A549 treated with DMSO at 1 μM for 4 hours (cell line): ENCODE measurements around the gene ZC3H10. TPM values are rescaled to one million over a fixed set of nuclear protein-coding genes. Genes with fewer than 3 reads are reported as not detected.

ENCODE experiments used
- total RNA-seq: library from RNA; stranded (reverse); fragments of 200-300 nt; extraction: Qiagen RNA extraction; gene quantifications from 5 replicates; pipeline ENCODE4 v1.2.3, GENCODE V29; 2022; ENCODE audit warnings: low read depth

The ZC3H10 gene, protein sequence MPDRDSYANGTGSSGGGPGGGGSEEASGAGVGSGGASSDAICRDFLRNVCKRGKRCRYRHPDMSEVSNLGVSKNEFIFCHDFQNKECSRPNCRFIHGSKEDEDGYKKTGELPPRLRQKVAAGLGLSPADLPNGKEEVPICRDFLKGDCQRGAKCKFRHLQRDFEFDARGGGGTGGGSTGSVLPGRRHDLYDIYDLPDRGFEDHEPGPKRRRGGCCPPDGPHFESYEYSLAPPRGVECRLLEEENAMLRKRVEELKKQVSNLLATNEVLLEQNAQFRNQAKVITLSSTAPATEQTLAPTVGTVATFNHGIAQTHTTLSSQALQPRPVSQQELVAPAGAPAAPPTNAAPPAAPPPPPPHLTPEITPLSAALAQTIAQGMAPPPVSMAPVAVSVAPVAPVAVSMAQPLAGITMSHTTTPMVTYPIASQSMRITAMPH
- 2.4 to 3.5 TPM (median 2.9 TPM) in 5 replicates for total RNA-seq

GRCh38 chr12:56117778-56118687, at the start of gene ZC3H10:
ZC3H10 (plus strand) TSS chr12:56118266; CDS start chr12:56120563, 2,297 bp downstream.

DNA sequence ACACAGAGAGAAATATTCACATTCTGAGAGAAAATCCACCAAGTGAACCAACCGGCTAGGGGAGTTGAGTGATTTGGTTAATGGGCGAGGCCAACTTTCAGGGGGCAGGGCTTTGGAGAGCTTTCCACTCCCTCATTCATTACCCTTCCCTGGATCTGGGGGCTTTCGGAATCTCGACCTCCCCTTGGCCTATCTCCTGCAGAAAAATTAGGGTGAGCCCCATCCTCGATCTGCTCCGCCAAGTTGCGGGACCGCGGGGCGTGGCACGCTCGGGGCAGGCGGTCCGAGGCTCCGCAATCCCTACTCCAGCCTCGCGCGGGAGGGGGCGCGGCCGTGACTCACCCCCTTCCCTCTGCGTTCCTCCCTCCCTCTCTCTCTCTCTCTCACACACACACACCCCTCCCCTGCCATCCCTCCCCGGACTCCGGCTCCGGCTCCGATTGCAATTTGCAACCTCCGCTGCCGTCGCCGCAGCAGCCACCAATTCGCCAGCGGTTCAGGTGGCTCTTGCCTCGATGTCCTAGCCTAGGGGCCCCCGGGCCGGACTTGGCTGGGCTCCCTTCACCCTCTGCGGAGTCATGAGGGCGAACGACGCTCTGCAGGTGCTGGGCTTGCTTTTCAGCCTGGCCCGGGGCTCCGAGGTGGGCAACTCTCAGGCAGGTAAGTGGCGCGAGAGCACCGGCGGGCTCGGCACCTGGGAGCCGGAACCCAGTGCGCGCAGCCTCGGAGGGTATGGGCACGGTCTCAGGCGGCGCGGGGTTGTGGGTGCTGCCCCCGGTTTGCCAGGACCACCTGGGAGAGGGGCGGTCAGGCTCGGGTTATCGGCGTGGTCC, 38.1 kb upstream of the ZC3H10 start, which contains the start of gene ERBB3:
Gene ERBB3 (plus strand): TSS at position 443 of the 833 bp plus-strand sequence. CDS start 136 bp downstream, at position 579.

DNA sequence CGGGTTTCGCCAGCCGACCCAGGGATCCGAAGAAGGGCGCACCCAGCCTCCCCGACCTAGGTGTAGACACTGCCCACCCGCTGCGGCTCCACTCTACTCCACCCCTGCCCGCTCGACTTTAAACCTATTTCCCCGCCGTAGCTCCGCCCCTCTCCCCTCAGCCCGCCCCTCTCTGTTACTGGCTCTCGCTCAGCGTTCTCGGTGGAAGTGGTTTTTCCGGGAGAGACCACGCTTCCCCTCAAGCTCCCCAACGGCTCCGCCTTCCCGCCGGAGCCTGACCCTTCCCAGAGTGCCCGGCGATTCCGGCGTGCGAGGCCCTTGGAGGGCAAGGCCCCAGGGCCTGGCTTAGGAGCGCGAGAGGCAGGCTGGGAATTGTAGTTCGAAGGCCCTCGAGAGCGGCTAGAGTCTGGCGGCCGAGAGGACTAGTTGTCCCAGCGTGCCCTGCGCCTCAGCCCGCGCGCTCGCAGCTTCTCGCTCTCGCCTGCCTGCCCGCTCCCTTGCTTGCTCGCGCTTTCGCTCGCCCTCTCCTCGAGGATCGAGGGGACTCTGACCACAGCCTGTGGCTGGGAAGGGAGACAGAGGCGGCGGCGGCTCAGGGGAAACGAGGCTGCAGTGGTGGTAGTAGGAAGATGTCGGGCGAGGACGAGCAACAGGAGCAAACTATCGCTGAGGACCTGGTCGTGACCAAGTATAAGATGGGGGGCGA, 13.8 kb upstream of the ZC3H10 start, which contains the start of gene PA2G4:
Gene PA2G4 (plus strand): TSS at position 451 of the 706 bp plus-strand sequence. CDS start 179 bp downstream, at position 630.

GRCh38 chr12:56116267-56117081, 1.6 kb upstream of the ZC3H10 start, which contains the start of gene RPL41:
RPL41 (plus strand) TSS chr12:56116633.

DNA sequence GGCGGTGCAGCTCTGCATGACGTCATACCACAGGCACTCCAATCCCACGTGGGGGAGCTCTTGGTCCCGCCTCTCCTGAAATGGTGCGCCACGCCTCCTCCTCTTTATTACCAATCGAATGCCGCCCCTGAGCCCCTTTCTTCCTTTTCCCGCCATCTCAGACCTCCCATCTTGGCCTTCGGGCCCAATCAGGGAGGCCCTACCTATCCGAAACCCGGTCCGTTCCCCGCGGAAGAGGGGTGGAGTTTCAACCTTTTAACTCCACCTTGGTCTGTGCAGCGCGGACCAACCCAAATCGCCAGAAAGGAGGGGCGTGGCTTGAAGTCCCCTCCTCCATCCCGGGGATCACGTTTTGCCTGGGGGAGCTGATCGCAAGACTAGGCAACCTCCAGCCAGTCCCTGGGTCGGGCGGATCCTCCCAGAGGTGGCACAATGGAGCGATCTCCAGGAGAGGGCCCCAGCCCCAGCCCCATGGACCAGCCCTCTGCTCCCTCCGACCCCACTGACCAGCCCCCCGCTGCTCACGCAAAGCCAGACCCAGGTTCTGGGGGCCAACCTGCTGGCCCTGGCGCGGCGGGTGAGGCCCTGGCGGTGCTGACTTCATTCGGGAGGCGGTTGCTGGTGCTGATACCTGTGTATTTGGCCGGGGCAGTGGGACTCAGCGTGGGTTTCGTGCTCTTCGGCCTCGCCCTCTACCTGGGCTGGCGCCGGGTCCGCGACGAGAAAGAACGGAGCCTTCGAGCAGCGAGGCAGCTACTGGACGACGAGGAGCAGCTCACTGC, 10.0 kb downstream of the ZC3H10 start, which contains the start of gene ESYT1:
Gene ESYT1 (plus strand): TSS at position 380 of the 782 bp plus-strand sequence. CDS start 53 bp downstream, at position 433.

GRCh38 chr12:56152132-56152755, 34.2 kb downstream of the ZC3H10 start, which contains the start of gene MYL6B:
MYL6B (plus strand) TSS chr12:56152587; CDS start chr12:56153919, 1,332 bp downstream.

GRCh38 chr12:56158029-56158925, 40.2 kb downstream of the ZC3H10 start, which contains the start of gene MYL6:
MYL6 (plus strand) TSS chr12:56158359; CDS start chr12:56158402, 43 bp downstream.

Other genes starting within 250 kb of the ZC3H10 start
- gene PYM1, start 190.4 kb upstream of the ZC3H10 start, total RNA-seq: 34.7 to 42.9 TPM (median 36.3 TPM) in 5 replicates
- gene DGKA, start 187.1 kb upstream of the ZC3H10 start, total RNA-seq: 13.7 to 22.6 TPM (median 17.9 TPM) in 5 replicates
- 0.62 to 1.9 TPM (median 1.0 TPM) in 5 replicates for gene PMEL, start 152.2 kb upstream of the ZC3H10 start, total RNA-seq
- gene CDK2, start 151.4 kb upstream of the ZC3H10 start, total RNA-seq: 53.4 to 60.4 TPM (median 57.2 TPM) in 5 replicates
- 27.6 to 39.2 TPM (median 37.6 TPM) in 5 replicates for gene RAB5B, start 144.2 kb upstream of the ZC3H10 start, total RNA-seq
- gene SUOX, start 121.0 kb upstream of the ZC3H10 start, total RNA-seq: 7.8 to 10.5 TPM (median 9.3 TPM) in 5 replicates
- 2.5 to 3.0 TPM (median 2.8 TPM) in 5 replicates for gene IKZF4, start 97.2 kb upstream of the ZC3H10 start, total RNA-seq
- 597 to 774 TPM (median 733 TPM) in 5 replicates for gene RPS26, start 76.3 kb upstream of the ZC3H10 start, total RNA-seq
- gene ERBB3, start 38.1 kb upstream of the ZC3H10 start, total RNA-seq: 1.2 to 1.8 TPM (median 1.3 TPM) in 5 replicates
- gene PA2G4, start 13.7 kb upstream of the ZC3H10 start, total RNA-seq: 305 to 343 TPM (median 320 TPM) in 5 replicates
- 5,029 to 5,699 TPM (median 5,618 TPM) in 5 replicates for gene RPL41, start 1.6 kb upstream of the ZC3H10 start, total RNA-seq
- 66.7 to 76.5 TPM (median 73.7 TPM) in 5 replicates for gene ESYT1, start 10.0 kb downstream of the ZC3H10 start, total RNA-seq
- gene MYL6B, start 34.3 kb downstream of the ZC3H10 start, total RNA-seq: 75.2 to 83.1 TPM (median 78.1 TPM) in 5 replicates
- gene MYL6, start 40.1 kb downstream of the ZC3H10 start, total RNA-seq: 1,968 to 3,082 TPM (median 2,070 TPM) in 5 replicates
- gene SMARCC2, start 71.2 kb downstream of the ZC3H10 start, total RNA-seq: 31.4 to 42.9 TPM (median 38.9 TPM) in 5 replicates
- 22.1 to 26.5 TPM (median 25.7 TPM) in 5 replicates for gene RNF41, start 103.7 kb downstream of the ZC3H10 start, total RNA-seq
- 61.7 to 64.4 TPM (median 62.6 TPM) in 5 replicates for gene NABP2, start 106.1 kb downstream of the ZC3H10 start, total RNA-seq
- gene SLC39A5, start 111.8 kb downstream of the ZC3H10 start, total RNA-seq: 0.14 TPM in 1 of 5 replicates, not detected in the others
- 41.6 to 52.3 TPM (median 47.6 TPM) in 5 replicates for gene ANKRD52, start 140.1 kb downstream of the ZC3H10 start, total RNA-seq
- gene COQ10A, start 148.7 kb downstream of the ZC3H10 start, total RNA-seq: 18.9 to 20.5 TPM (median 19.7 TPM) in 5 replicates
- gene CS, start 182.1 kb downstream of the ZC3H10 start, total RNA-seq: 157 to 191 TPM (median 164 TPM) in 5 replicates
- gene CNPY2, start 197.7 kb downstream of the ZC3H10 start, total RNA-seq: 115 to 154 TPM (median 150 TPM) in 5 replicates
- 13.4 to 17.8 TPM (median 16.8 TPM) in 5 replicates for gene PAN2, start 215.7 kb downstream of the ZC3H10 start, total RNA-seq
- 0.32 to 0.84 TPM (median 0.50 TPM) in 5 replicates for gene IL23A, start 220.6 kb downstream of the ZC3H10 start, total RNA-seq
- 10.0 to 15.3 TPM (median 14.0 TPM) in 5 replicates for gene STAT2, start 241.8 kb downstream of the ZC3H10 start, total RNA-seq
- gene APOF, start 244.6 kb downstream of the ZC3H10 start, total RNA-seq: not detected in 5 replicates